Fibroblast of skin of left quadriceps (primary cell): ENCODE measurements around the gene TAS1R3.

Source experiments
- DNase-seq, 2 experiments: peaks; one replicate each; pipeline ENCODE4 v3.0.0-alpha.2; 2013; ENCODE audit warnings: low read depth in 2 of 2

The TAS1R3 gene

DNA sequence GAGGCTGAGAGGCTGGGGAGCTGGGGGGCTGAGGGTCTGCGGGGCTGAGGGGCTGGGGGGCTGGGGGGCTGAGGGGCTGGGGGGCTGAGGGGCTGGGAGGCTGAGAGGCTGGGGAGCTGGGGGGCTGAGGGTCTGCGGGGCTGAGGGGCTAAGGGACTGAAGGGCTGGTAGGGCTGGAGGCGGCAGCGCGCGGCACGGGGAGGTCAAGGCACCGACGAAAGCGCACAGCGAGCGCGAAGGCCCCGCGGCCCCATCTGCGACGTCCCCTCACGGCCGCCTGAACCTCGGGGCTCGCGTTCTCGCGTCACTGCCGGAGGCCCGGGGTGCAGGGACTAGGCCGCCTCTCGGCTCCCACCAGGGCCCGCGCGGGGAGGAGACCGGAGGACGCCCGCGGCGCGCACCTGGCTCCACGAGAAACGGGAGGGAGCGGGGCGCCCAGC, 7.0 kb upstream of the TAS1R3 start:
- no peak for DNase-seq

DNA sequence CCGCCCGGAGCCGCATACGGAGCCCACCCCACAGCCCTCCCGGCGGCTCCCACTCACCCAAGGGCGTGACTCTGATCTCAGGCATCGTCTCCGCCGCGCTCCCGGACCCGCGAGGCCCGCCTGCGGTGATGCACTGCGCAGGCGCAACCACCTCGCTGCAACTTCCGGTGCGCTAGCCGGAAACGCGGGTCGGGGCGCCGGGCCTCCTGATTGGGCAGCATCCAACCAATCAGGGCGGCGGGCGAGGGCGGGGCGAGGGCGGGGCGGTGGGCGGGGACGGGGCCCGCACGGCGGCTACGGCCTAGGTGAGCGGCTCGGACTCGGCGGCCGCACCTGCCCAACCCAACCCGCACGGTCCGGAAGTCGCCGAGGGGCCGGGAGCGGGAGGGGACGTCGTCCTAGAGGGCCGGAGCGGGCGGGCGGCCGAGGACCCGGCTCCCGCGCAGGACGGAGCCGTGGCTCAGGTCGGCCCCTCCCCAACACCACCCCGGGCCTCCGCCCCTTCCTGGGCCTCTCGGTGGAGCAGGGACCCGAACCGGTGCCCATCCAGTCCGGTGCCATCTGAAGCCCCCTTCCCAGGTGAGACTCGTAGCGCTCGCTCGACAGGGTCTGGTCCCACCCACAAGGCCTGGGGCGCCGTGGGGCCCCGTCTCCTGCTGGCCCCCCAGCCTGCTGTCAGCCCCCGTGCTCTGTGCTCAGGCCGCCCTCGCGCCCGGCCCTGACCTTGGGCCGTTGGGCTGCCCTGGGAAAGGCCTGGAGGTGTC, 6.4 kb upstream of the TAS1R3 start, which contains the start of the genes CPTP and INTS11:
Gene CPTP, plus strand, starts transcription at position 279 of the 764 bp plus-strand sequence. CDS start 2,109 bp downstream, outside the sequence.
Gene INTS11, minus strand, starts transcription at position 137 of the 764 bp plus-strand sequence. Its CDS starts 52 bp downstream, at position 85.
- peak; percentile 79 to 80 for DNase-seq

GRCh38 chr1:1325288-1326074, 5.6 kb upstream of the TAS1R3 start:
- no peak for DNase-seq

DNA sequence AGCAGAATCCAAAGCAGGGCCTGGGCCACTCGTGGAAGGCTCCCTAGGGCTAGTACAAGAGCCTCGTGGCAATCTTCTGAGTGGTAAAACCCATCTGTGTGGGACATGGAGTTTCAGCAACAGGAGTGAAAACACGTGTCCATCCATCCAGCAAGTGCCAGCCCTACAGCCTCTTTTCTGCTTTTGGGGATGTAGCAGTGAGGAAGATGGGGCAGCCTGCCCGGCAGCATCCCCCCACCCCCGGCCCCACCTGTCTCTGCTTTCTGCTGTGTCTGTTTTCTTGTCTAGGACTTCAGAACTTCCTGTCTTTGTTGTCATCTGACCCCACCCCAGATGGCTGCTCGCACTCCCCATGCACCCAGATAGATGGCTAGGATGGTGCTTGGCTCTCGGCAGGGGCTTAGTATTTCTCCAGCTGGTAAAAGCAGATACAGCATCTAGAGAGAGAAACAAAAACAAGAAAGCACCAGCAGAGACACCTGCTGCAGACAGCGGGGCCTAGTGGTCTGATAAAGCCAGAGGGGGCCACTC, 4.9 kb upstream of the TAS1R3 start:
- no peak for DNase-seq

DNA sequence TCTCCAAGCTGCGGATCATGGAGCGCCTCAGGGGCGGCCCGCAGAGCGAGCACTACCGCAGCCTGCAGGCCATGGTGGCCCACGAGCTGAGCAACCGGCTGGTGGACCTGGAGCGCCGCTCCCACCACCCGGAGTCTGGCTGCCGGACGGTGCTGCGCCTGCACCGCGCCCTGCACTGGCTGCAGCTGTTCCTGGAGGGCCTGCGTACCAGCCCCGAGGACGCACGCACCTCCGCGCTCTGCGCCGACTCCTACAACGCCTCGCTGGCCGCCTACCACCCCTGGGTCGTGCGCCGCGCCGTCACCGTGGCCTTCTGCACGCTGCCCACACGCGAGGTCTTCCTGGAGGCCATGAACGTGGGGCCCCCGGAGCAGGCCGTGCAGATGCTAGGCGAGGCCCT, 3.8 kb upstream of the TAS1R3 start:
- no peak for DNase-seq

- DNase-seq = no peak
Measured at GRCh38 chr1:1328254-1328653, 2.8 kb upstream of the TAS1R3 start.

DNA sequence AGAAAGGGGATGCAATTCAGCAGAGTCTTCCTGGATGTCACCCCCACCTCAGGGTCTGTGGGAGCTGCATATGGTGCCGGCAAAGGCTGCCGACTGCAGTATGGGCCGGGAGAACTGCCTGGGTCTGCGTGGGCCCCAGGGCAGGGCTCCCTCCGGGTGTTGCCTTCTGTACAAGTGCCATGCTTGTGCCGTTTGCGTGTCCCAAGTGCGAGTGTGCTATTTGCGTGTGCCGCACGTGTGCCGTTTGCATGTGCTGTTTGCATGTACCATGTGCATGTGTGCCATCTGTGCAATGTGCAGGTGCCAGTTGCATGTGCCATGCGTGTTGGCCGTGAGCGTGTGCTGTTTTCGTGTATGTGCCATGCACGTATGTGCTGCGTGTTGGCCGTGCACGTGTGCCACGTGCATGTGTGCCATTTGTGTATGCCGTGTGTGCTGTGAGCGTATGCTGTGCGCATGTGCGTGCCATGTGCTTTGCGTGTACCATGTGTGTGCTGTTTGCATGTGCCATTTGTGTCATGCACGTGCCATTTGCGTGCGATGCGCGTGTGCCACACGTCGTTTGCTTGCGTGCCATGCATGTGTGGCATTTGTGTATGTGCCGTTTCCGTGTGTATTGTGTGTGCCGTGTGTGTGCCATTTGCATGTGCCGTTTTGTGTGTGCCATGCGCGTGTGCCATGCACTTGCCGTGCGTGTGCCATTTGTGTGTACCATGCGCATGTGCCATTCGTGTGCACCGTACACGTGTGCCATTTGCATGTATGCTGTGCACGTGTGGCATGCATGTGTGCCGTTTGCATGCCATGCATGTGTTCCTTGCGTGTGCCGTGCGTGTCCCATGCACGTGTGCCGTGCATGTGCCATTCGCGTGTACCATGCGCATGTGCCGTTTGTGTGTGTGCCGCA, 1.5 kb upstream of the TAS1R3 start:
- no peak for DNase-seq

DNA sequence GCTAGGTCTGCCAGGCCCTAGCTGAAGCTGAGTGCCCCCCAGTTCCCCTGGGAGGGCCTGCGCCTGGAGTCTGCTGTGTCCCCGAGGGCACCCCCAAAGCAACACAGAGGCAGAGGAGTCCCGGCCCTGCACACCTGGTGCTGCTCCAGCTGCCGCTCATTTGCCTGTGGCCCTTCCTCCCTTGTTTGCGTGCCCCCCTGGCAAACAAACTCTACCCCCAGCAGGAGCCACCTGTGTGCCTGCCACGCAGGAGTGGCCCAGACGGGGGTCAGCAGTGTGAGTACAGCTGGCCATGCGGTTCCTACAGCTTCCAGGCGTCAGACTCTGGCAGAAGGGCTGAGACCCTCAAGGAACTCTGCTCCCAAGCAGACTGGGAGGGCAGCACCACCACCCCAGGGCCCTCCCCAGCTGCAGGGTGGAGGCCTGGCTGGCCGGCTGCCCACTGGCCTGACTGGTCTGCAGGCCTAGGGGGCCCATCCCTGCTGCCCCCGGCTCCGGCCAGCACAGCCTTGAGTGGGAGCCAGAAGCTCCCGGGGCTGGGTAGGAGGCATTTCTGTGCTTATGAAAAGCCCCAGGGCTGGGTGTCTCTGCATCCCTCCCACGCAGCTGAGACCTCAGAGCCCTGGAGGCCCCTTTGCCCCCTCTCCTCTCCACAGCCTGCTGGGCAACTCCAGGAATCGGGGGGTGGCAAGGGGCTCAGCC, 563 bp upstream of the TAS1R3 start:
- DNase-seq = no peak

DNA sequence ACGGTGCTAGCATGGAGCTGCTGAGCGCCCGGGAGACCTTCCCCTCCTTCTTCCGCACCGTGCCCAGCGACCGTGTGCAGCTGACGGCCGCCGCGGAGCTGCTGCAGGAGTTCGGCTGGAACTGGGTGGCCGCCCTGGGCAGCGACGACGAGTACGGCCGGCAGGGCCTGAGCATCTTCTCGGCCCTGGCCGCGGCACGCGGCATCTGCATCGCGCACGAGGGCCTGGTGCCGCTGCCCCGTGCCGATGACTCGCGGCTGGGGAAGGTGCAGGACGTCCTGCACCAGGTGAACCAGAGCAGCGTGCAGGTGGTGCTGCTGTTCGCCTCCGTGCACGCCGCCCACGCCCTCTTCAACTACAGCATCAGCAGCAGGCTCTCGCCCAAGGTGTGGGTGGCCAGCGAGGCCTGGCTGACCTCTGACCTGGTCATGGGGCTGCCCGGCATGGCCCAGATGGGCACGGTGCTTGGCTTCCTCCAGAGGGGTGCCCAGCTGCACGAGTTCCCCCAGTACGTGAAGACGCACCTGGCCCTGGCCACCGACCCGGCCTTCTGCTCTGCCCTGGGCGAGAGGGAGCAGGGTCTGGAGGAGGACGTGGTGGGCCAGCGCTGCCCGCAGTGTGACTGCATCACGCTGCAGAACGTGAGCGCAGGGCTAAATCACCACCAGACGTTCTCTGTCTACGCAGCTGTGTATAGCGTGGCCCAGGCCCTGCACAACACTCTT, 1.1 kb downstream of the TAS1R3 start:
- no peak for DNase-seq

DNA sequence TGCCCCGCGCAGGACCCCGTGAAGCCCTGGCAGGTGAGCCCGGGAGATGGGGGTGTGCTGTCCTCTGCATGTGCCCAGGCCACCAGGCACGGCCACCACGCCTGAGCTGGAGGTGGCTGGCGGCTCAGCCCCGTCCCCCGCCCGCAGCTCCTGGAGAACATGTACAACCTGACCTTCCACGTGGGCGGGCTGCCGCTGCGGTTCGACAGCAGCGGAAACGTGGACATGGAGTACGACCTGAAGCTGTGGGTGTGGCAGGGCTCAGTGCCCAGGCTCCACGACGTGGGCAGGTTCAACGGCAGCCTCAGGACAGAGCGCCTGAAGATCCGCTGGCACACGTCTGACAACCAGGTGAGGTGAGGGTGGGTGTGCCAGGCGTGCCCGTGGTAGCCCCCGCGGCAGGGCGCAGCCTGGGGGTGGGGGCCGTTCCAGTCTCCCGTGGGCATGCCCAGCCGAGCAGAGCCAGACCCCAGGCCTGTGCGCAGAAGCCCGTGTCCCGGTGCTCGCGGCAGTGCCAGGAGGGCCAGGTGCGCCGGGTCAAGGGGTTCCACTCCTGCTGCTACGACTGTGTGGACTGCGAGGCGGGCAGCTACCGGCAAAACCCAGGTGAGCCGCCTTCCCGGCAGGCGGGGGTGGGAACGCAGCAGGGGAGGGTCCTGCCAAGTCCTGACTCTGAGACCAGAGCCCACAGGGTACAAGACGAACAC, 1.8 kb downstream of the TAS1R3 start:
- no peak for DNase-seq

- DNase-seq = no peak
Measured at GRCh38 chr1:1333551-1334241, 2.6 kb downstream of the TAS1R3 start.

DNA sequence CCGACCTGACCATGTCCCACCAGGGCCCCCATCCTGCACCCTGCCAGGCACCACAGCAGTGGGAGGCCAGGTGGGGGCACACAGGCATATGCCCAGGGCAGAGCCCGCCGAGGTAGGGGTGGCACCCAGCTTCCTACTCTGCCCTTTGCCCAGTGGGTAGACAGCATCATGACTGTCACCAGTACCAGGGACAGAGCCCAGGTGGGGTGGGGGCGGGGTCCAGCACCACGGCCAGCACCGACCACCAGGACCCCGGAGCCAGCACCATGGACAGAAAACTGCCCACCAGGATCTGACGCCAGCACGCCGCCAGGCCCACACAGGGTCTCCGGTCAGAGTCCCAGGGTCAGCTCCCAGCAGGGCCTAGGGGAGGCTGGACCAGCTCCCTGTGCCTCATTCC, 3.8 kb downstream of the TAS1R3 start:
- no peak for DNase-seq

DNA sequence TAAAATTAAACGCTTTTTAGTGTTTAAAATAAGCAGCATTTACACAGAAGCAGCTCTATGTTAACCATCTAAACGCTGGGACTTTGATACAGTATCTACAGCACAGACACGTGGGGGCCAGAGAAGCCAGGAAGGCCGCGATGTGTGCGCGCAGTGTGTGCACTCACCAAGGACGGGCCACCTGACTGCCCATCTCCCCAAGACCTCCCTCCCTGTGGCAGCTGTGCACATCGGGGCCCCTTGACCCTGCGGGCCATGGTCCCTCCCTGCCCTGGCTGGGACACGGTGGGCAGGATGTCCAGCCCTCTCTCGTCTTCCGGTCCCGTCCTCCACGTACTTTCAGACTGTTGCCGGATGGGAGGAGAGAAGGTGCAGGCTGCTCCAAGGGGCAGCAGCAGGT, 4.2 kb downstream of the TAS1R3 start:
- DNase-seq = no peak

GRCh38 chr1:1335792-1336248, 4.7 kb downstream of the TAS1R3 start:
- no peak for DNase-seq

GRCh38 chr1:1336446-1336845, 5.4 kb downstream of the TAS1R3 start:
- DNase-seq = no peak

GRCh38 chr1:1336931-1337792, 6.1 kb downstream of the TAS1R3 start:
- DNase-seq = no peak

GRCh38 chr1:1337793-1338147, 6.7 kb downstream of the TAS1R3 start:
- DNase-seq = no peak

- DNase-seq = no peak
Measured at GRCh38 chr1:1338278-1338677, 7.2 kb downstream of the TAS1R3 start.
